Activated CD4-positive, alpha-beta T cell treated with anti-CD3 and anti-CD28 coated beads, Interleukin-2, amount 10 ng/mL, durations not matched to agents 7 days and 5 days (primary cell): Measurements from ENCODE around the gene GREM2. TPM values are rescaled to one million over a fixed set of nuclear protein-coding genes. Genes with fewer than 3 reads are reported as not detected.

Experiments
- CTCF ChIA-PET: fragments of 350-600 bp; sonication (Branson Sonifier 250); formaldehyde crosslinking; loops from one replicate; lab custom pipeline; 2021; ENCODE audit warnings: antibody characterized with exemption; lab: Charles Lee
- POLR2A ChIA-PET: fragments of 350-600 bp; sonication (Branson Sonifier 250); formaldehyde crosslinking; loops from one replicate; lab custom pipeline; 2021; ENCODE audit warnings: antibody characterized with exemption; lab: Charles Lee
- DNase-seq: peaks from one replicate; pipeline ENCODE4 v3.0.0-alpha.2; 2020
- H3K27ac Mint-ChIP-seq: one replicate; pipeline ENCODE4 v1.8.0; 2021; ENCODE audit warnings: mild to moderate bottlenecking, moderate library complexity, mixed read lengths
- H3K27me3 Mint-ChIP-seq: one replicate; pipeline ENCODE4 v1.8.0; 2021; ENCODE audit warnings: mixed read lengths
- H3K36me3 Mint-ChIP-seq: one replicate; pipeline ENCODE4 v1.8.0; 2021; ENCODE audit warnings: low read depth, mixed read lengths
- H3K4me1 Mint-ChIP-seq: one replicate; pipeline ENCODE4 v1.8.0; 2021; ENCODE audit warnings: mixed read lengths
- H3K4me3 Mint-ChIP-seq: one replicate; pipeline ENCODE4 v1.8.0; 2021; ENCODE audit warnings: mild to moderate bottlenecking, moderate library complexity, mixed read lengths
- H3K9me3 Mint-ChIP-seq: one replicate; pipeline ENCODE4 v1.8.0; 2021; ENCODE audit warnings: mixed read lengths
- total RNA-seq, 2 experiments: library from RNA; stranded (reverse); gene quantifications; one replicate each; pipeline ENCODE4 v1.2.3, GENCODE V29; 2021

GREM2 gene
- total RNA-seq, 2 experiments from 2014 or later = 0.42 to 0.52 TPM

DNA sequence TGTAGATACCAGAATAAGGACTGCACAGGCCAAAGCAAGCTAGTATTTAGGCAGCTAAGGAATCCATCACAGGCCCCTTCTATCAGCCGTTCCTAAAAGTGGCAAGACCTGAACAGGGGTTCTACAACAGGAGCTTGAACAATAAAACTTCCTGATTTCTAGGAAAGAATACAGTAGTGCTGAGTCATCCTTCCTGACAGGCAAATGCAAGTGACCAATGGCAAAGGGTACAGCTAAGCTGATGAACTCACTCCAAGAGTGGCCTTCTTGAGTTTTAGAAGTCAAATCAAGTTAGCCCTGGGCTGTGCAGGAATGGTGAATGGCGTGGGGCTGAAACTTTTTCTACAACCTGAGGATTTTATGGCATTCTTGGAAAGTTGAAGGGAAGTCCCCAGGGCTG is 112.9 kb downstream of the GREM2 start:
- Mint-ChIP-seq H3K9me3 (no peaks in the 10 kb centered on the region), H3K4me1 (peaks cover 3% of the 10 kb centered on the region), H3K27me3 (no peaks in the 10 kb centered on the region), H3K27ac (no peak overlapping the region), H3K36me3 (no peaks in the 10 kb centered on the region), H3K4me3 (no peak overlapping the region)
- POLR2A ChIA-PET = no interaction called here
- CTCF ChIA-PET = no interaction called here
- DNase-seq = no peak

DNA sequence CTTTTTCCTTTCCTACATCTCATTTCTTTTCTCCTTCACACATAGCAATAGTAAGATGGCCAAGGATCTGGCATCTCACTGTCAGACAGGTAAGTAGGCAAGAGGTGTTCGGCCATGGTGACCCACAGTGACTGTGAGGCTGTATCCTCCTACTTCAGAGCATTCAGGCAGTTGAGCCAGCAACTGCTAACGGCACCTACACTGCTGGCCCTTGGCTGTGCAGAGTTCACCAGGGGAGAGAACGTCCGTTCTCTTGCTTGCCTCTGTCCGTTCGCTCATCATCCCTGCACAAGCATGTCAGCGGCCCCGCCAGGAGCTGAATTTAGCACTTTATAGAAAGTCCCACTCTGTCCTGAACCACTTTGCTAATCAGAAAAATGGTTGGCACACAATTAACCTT is 113.6 kb downstream of the GREM2 start:
- ChIA-PET CTCF (no interaction called here), POLR2A (interaction anchor here (0.6 kb wide), 1 partner anchor 33 kb away, joined by 4 read pairs; no protein-coding TSS in a partner anchor)
- no peak overlapping the region for H3K27ac Mint-ChIP-seq
- H3K4me3 Mint-ChIP-seq = no peak overlapping the region
- no peaks in the 10 kb centered on the region for H3K9me3 Mint-ChIP-seq
- H3K27me3 Mint-ChIP-seq = no peaks in the 10 kb centered on the region
- no peaks in the 10 kb centered on the region for H3K36me3 Mint-ChIP-seq
- H3K4me1 Mint-ChIP-seq = peaks cover 3% of the 10 kb centered on the region
- no peak for DNase-seq

DNA sequence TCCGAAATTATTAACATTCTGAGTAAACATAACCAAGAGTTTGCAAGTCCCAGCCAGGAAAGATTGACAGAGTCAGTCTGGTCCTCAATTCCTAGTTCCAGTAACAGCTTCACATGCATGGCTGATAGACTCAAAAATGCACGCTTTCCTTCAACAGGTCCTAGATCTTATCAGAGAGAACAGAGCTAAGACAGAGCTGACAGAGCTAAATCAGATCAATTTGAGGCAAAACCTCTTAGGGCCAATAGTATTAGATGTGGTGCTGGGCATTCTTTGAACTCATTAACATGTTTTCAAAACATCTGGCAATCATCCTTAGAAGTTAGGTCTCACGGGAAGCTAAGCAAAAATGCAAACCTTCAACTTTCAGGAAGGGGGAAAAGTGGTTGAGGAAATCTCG is 114.0 kb downstream of the GREM2 start:
- Mint-ChIP-seq H3K36me3 (no peaks in the 10 kb centered on the region), H3K4me1 (peaks cover 3% of the 10 kb centered on the region), H3K27ac (no peak overlapping the region), H3K9me3 (no peaks in the 10 kb centered on the region), H3K4me3 (no peak overlapping the region), H3K27me3 (no peaks in the 10 kb centered on the region)
- DNase-seq = no peak
- CTCF ChIA-PET = no interaction called here
- POLR2A ChIA-PET = interaction anchor here (0.6 kb wide), 1 partner anchor 33 kb away, joined by 4 read pairs; no protein-coding TSS in a partner anchor

DNA sequence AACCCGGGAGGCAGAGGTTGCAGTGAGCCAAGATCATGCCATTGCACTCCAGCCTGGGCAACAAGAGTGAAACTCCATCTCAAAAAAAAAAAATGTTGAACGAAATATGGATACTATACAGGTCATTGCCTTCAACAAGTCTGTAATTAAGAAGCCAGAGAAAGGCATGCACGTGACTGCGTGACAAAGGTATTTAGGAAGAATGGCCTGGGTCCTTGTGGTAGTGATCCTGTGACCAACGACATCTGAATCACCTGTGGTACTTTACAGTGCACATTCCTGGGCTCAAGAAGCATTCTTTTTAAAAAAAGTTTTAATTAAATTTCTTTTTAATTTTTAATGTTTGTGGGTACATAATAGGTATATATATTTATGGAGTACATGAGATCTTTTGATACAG is 115.0 kb downstream of the GREM2 start:
- Mint-ChIP-seq H3K27me3 (no peaks in the 10 kb centered on the region), H3K27ac (no peak overlapping the region), H3K4me3 (no peak overlapping the region), H3K4me1 (peaks cover 3% of the 10 kb centered on the region), H3K9me3 (no peaks in the 10 kb centered on the region), H3K36me3 (no peaks in the 10 kb centered on the region)
- no peak for DNase-seq
- ChIA-PET CTCF (no interaction called here), POLR2A (no interaction called here)

DNA sequence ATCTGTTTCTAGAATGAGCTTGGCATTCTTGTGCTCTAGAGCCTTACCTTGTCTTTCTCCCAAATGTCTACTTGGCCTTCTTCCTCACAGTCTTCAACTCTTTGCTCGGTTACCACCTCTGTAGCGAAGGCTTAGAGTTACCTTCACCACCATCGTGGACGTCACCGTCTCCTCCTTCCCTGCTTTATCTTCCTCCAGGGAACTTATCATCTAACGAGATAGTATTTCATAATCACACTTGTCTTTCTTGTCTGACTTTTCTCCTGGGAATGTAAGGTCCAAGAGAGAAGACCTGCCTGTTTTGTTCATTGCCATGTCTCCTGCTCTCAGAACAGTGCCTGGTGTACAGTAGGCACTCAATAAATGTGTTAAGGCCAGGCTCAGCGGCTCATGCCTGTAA is 115.6 kb downstream of the GREM2 start:
- no peak overlapping the region for H3K27ac Mint-ChIP-seq
- no peaks in the 10 kb centered on the region for H3K27me3 Mint-ChIP-seq
- CTCF ChIA-PET = no interaction called here

DNA sequence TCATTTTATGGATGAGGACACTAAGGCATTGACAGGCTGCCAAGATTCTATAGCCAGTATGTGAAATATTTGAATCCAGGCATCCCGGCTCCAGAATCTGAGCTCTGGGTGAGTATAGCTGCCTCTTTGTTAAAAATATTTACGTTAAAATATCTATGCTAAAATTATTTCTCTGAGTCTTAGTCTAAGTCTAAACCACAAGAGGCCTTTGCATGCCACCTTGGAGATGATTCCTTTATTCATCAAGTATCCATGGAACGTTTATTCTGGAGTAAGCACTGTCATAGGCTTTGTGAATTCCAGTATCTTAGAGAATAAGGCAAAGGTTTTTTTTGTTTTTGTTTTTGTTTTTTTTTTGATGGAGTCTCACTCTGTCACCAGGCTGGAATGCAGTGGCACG is 116.4 kb downstream of the GREM2 start:
- Mint-ChIP-seq H3K27me3 (no peaks in the 10 kb centered on the region), H3K4me3 (no peak overlapping the region), H3K9me3 (no peaks in the 10 kb centered on the region), H3K4me1 (peaks cover 3% of the 10 kb centered on the region), H3K36me3 (no peaks in the 10 kb centered on the region), H3K27ac (no peak overlapping the region)
- POLR2A ChIA-PET = no interaction called here
- no peak for DNase-seq
- CTCF ChIA-PET = no interaction called here

More for the DNA sequence above, 115.6 kb downstream of the GREM2 start:
- H3K36me3 Mint-ChIP-seq = no peaks in the 10 kb centered on the region
- peaks cover 3% of the 10 kb centered on the region for H3K4me1 Mint-ChIP-seq
- no peak for DNase-seq
- POLR2A ChIA-PET = no interaction called here
- no peaks in the 10 kb centered on the region for H3K9me3 Mint-ChIP-seq
- no peak overlapping the region for H3K4me3 Mint-ChIP-seq

DNA sequence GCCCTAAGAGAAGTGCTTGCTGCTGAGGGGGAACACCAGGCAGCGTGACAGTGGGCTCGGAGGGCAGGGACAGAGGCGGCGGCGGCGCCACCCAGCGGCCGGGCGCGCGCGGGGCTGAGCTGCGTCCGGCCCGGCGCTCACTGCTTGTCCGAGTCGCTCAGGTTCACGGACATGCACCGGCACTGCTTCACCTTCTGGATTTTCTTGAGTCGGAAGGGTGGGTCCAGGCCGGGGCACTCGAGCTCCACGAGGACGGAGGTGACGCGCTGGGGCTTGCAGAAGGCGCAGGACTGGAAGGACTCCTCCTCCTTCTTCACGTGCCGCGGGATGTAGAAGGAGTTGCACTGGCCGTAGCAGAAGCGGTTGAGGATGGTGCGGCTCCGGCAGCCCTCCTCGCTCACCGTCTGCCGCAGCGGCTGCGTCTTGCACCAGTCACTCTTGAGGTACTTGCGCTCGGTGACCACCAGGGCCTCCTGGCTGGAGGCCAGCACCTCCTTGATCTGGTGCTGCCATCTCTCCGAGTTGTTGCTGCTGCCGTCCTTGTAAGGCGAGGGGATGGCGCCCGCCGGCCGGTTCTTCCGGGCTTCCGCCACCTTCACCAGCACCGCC is 119.0 kb downstream of the GREM2 start:
- no peak for DNase-seq
- POLR2A ChIA-PET = no interaction called here
- no peak overlapping the region for H3K27ac Mint-ChIP-seq
- no peak overlapping the region for H3K4me3 Mint-ChIP-seq
- no peaks in the 10 kb centered on the region for H3K36me3 Mint-ChIP-seq
- no peaks in the 10 kb centered on the region for H3K4me1 Mint-ChIP-seq
- no peaks in the 10 kb centered on the region for H3K9me3 Mint-ChIP-seq
- no peaks in the 10 kb centered on the region for H3K27me3 Mint-ChIP-seq
- CTCF ChIA-PET = interaction anchor here (1.2 kb wide), 1 partner anchor 15 kb away, joined by 4 read pairs; no protein-coding TSS in a partner anchor

DNA sequence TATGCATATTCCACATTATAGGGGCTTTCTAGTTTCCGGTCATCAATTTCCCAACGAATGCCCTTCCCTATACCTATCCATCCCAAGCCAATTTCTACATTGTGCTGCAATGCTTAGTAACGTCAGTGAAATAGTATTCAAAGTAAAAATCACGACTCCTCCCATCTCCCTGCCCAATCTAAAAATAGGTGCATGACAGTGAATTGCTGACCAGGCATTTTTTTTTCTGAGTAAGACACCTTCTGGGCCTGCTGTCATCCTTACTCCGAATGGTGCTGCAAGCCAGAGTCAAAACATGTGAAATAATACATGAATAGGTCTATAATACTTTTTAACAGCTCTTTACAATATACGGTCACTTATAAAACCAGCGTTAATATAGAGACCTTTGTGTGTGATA is 120.2 kb downstream of the GREM2 start:
- Mint-ChIP-seq H3K9me3 (no peaks in the 10 kb centered on the region), H3K27me3 (no peaks in the 10 kb centered on the region), H3K4me1 (no peaks in the 10 kb centered on the region), H3K4me3 (no peak overlapping the region), H3K36me3 (no peaks in the 10 kb centered on the region), H3K27ac (no peak overlapping the region)
- no peak for DNase-seq
- ChIA-PET CTCF (no interaction called here), POLR2A (no interaction called here)

DNA sequence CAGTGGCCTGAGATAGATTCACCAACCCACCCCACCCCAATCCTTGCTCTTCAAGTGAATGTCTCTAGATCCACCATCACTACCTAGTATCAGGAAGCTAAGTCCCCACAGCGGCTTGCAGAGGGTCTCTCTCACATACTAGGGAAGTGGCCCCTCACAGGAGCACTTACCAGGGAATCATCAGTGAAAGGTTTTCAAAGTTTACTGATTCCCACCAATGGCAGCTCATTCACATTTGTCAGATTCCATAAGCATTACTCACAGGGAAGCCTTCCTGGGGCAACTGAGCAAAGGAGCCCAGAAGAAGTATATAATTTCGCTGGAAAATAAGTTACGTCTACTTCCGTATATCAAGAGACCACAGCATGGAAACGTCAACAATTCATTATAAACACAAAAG is 120.8 kb downstream of the GREM2 start:
- no peak for DNase-seq
- H3K27ac Mint-ChIP-seq = no peak overlapping the region
- no peaks in the 10 kb centered on the region for H3K4me1 Mint-ChIP-seq
- no peaks in the 10 kb centered on the region for H3K27me3 Mint-ChIP-seq
- no peaks in the 10 kb centered on the region for H3K9me3 Mint-ChIP-seq
- ChIA-PET POLR2A (no interaction called here), CTCF (no interaction called here)
- no peaks in the 10 kb centered on the region for H3K36me3 Mint-ChIP-seq
- H3K4me3 Mint-ChIP-seq = no peak overlapping the region

DNA sequence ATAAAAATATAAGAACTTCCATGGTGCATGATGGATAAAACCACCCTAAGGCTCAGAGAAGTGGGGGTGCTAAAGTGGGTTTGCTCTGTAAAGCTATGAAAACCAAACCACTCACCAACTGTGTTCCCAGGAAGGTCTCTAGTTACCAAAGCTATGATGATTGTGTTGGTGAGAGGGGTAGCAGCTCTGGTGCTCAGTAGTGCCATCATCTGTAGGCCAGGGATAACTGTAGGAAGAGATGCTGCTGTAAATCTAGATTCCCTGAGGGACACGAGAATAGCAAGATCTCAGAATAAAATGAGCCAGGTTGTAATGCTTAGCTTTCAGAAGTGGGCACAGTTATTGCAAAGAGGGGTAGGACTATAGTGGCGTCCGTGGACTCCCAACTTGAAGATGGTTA is 124.5 kb downstream of the GREM2 start:
- H3K27ac Mint-ChIP-seq = no peak overlapping the region
- H3K9me3 Mint-ChIP-seq = no peaks in the 10 kb centered on the region
- no peaks in the 10 kb centered on the region for H3K27me3 Mint-ChIP-seq
- H3K4me1 Mint-ChIP-seq = no peaks in the 10 kb centered on the region
- ChIA-PET POLR2A (no interaction called here), CTCF (interaction anchor here (0.5 kb wide), 1 partner anchor 1200 kb away, joined by 3 read pairs; no protein-coding TSS in a partner anchor)
- H3K36me3 Mint-ChIP-seq = no peaks in the 10 kb centered on the region
- DNase-seq = no peak
- no peak overlapping the region for H3K4me3 Mint-ChIP-seq

DNA sequence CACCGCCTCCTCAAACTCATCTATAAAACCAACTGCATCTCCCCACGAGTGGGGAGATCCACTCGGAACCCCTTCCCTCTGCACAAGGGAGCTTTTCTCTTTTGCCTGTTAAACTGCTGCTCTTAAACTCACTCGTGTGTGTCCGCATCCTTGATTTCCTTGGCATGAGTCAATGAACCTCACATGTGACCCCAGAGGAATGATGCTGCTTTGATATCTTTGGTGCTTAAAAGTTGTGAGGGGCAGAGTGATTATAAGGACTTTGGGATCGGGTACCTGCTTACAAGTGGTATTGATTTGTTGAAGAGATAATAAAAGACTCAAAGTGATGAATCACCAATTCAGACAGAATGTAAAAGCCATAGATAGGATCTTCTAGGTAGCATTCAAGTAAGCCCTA is 125.3 kb downstream of the GREM2 start:
- DNase-seq = no peak
- no peak overlapping the region for H3K27ac Mint-ChIP-seq
- H3K4me1 Mint-ChIP-seq = no peaks in the 10 kb centered on the region

DNA sequence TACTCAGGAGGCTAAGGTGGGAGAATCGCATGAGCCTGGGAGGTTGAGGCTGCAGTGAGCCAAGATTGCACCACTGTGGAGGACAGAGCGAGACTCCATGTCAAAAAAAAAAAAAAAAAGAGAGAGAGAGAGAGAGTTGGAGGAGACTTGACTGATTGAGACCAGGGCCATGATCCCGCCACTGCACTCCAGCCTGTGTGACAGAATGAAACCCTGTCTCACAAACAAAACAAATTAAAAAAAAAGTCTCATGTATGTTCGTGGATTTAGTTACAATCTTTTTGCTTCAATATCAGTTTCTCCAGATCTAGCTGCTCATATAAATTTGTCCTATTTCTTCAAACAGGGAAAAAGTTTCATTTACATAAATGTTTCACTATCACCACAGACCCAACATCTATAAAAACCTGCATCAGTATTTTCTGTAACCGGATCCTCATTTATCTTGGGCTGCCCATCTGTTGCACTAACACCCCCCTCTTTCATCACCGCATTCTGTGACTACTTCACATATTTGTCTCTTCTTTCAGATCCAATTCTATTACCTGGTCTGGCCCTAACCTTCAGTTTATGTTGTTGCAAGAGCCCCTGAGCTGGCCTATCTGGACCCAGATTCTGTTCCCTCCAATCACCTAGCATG is 127.0 kb downstream of the GREM2 start:
- Mint-ChIP-seq H3K27me3 (no peaks in the 10 kb centered on the region), H3K36me3 (no peaks in the 10 kb centered on the region), H3K4me3 (no peak overlapping the region), H3K27ac (no peak overlapping the region), H3K4me1 (no peaks in the 10 kb centered on the region), H3K9me3 (no peaks in the 10 kb centered on the region)
- CTCF ChIA-PET = no interaction called here
- no peak for DNase-seq
- POLR2A ChIA-PET = no interaction called here

More for the DNA sequence above, 125.3 kb downstream of the GREM2 start:
- ChIA-PET POLR2A (no interaction called here), CTCF (no interaction called here)
- H3K27me3 Mint-ChIP-seq = no peaks in the 10 kb centered on the region
- H3K36me3 Mint-ChIP-seq = no peaks in the 10 kb centered on the region
- H3K4me3 Mint-ChIP-seq = no peak overlapping the region
- no peaks in the 10 kb centered on the region for H3K9me3 Mint-ChIP-seq

DNA sequence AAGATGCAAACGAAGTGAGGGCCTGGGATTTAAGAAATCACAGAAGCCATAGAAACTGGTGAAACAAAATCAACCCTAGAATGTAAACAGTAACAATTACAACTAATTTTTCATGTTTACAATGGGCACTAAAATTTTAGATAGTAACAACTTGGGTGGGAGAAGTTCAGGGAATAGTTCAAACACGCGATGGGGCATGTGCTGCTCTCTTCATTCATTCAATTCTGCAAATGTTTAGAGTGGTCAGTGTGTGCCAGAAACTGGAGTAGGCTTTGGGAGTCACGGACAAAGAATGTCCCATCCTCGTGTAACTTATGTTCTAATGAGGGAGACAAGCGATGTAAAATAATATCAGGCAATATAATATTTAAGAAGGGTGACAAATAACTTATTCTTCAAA is 133.4 kb downstream of the GREM2 start:
- no peak for DNase-seq
- H3K4me1 Mint-ChIP-seq = no peaks in the 10 kb centered on the region
- ChIA-PET CTCF (interaction anchor here (1.1 kb wide), 1 partner anchor 14 kb away, joined by 4 read pairs; no protein-coding TSS in a partner anchor), POLR2A (no interaction called here)
- no peak overlapping the region for H3K27ac Mint-ChIP-seq
- no peaks in the 10 kb centered on the region for H3K36me3 Mint-ChIP-seq
- no peaks in the 10 kb centered on the region for H3K9me3 Mint-ChIP-seq
- no peak overlapping the region for H3K4me3 Mint-ChIP-seq
- no peaks in the 10 kb centered on the region for H3K27me3 Mint-ChIP-seq
